SW 1271 (cell line): Measurements from ENCODE around the gene NAA40.

Source experiments
- DNase-seq, 2 experiments: peaks; one replicate each; lab custom pipeline; 2025; lab: John Stamatoyannopoulos, UW

NAA40 gene

GRCh38 chr11:63986932-63987513, 48.2 kb downstream of the NAA40 start:
- DNase-seq: no peak

GRCh38 chr11:63991558-63991957, 52.8 kb downstream of the NAA40 start:
- no peak for DNase-seq

- DNase-seq: no peak
Observed at GRCh38 chr11:63993100-63993499, 54.3 kb downstream of the NAA40 start.

- no peak for DNase-seq
Observed at GRCh38 chr11:63993993-63994392, 55.2 kb downstream of the NAA40 start.

- DNase-seq: no peak
Observed at GRCh38 chr11:63996512-63996911, 57.7 kb downstream of the NAA40 start.

- no peak for DNase-seq
Observed at GRCh38 chr11:63997104-63997700, 58.4 kb downstream of the NAA40 start.

- no peak for DNase-seq
Observed at GRCh38 chr11:63997801-63998337, 59.1 kb downstream of the NAA40 start.

GRCh38 chr11:63998558-63999348, 60.0 kb downstream of the NAA40 start:
- no peak for DNase-seq

GRCh38 chr11:63999349-64000025, 60.7 kb downstream of the NAA40 start:
- no peak for DNase-seq

- no peak for DNase-seq
Observed at GRCh38 chr11:64000026-64000739, 61.4 kb downstream of the NAA40 start.

GRCh38 chr11:64000740-64001483, 62.1 kb downstream of the NAA40 start:
- no peak for DNase-seq

GRCh38 chr11:64001484-64002420, 63.0 kb downstream of the NAA40 start:
- peak in 1 of 2 experiments; percentile 25 for DNase-seq

- DNase-seq: no peak
Observed at GRCh38 chr11:64003807-64004589, 65.2 kb downstream of the NAA40 start.

- no peak for DNase-seq
Observed at GRCh38 chr11:64004590-64004984, 65.8 kb downstream of the NAA40 start.

GRCh38 chr11:64005691-64006090, 66.9 kb downstream of the NAA40 start:
- no peak for DNase-seq

GRCh38 chr11:64006398-64006797, 67.6 kb downstream of the NAA40 start:
- DNase-seq: no peak
